Measurements from ENCODE around the gene JDP2. TPM values are rescaled to one million over a fixed set of nuclear protein-coding genes. Genes with fewer than 3 reads are reported as not detected.

JDP2 gene
- total RNA-seq, 4 donors from 2014 or later = 32.9 to 86.8 (median 50.1) TPM

DNA sequence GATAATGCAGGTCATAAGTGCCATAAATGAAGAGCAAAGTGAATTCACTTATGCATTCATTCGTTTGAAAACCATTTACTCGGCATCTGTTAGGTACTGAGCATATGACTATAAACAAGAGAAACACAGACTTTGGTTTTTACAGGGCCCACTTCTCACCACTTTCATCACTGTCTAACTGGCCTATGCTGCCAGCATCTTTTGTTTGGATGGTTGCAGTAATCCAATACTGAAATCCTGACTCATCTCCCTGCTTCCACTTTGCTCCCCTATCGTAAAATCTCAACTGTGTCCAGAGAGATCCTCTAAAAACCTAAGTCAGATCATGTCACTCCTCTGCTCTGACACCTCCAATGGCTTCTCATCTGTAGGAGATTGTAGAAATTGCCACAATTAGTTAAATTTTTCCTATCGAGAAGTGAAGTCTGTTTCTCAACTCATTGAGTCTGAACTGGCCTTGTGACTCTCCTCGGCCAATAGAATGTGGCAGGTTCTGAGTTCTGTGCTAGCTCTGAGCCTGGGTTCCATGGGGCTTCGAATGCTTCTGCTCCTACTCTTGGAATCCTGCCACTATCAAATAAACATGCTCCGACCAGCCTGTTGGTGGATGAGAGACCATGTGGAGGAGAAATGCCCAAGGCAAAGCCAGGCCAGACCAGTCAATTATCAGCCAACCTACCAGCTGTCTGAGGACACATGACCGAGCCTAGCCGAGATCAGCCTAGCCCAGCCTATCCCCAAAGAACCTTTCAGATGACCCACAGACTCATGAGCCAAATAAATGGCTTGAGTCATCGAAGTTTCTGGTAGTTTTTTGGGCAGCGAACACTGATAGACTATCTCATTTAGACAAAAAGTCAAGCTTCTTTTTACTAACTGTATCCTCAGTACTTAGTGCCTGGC lies 92.3 kb downstream of the JDP2 start:
- Histone ChIP-seq H3K27me3 (no peaks in the 10 kb centered on the region), H3K4me1 (no peaks in the 10 kb centered on the region), H3K36me3 (no peaks in the 10 kb centered on the region), H3K9me3 (no peaks in the 10 kb centered on the region), H3K27ac (no peak overlapping the region), H3K4me3 (no peak overlapping the region)
- TF ChIP-seq, protein P1, sequence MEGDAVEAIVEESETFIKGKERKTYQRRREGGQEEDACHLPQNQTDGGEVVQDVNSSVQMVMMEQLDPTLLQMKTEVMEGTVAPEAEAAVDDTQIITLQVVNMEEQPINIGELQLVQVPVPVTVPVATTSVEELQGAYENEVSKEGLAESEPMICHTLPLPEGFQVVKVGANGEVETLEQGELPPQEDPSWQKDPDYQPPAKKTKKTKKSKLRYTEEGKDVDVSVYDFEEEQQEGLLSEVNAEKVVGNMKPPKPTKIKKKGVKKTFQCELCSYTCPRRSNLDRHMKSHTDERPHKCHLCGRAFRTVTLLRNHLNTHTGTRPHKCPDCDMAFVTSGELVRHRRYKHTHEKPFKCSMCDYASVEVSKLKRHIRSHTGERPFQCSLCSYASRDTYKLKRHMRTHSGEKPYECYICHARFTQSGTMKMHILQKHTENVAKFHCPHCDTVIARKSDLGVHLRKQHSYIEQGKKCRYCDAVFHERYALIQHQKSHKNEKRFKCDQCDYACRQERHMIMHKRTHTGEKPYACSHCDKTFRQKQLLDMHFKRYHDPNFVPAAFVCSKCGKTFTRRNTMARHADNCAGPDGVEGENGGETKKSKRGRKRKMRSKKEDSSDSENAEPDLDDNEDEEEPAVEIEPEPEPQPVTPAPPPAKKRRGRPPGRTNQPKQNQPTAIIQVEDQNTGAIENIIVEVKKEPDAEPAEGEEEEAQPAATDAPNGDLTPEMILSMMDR (IDR thresholded peaks at IDR 0.05) = no peak
- no peak for TF ChIP-seq POLR2A (IDR thresholded peaks at IDR 0.05)
- intact Hi-C loops (cut with DNase I; ENCODE audit: low total_unique reads) = no loop called here
- no peak for DNase-seq

DNA sequence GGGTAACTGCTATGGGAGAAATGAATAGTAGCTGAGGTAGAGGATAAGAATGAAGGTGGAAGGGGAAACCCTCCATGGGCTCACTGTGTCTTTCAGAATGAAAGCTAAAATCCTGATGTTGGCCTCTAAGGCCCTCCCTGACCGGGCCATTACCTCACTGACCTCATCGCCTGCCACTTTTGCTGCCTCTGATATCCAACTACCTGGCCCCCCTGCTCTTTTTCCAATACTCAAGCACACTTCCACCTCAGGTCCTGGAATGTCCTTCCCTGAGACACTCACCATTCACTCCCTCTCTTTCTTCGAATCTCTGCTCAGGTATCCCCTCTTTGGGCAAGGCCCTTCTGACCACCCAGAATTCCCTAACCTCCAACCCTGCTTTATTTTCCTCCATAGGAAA lies 93.0 kb downstream of the JDP2 start:
- no peak for TF ChIP-seq POLR2A (IDR thresholded peaks at IDR 0.05)
- TF ChIP-seq, protein P1 (IDR thresholded peaks at IDR 0.05) = no peak
- H3K27ac ChIP-seq = no peak overlapping the region
- no peak for DNase-seq
- no peaks in the 10 kb centered on the region for H3K4me1 ChIP-seq
- H3K9me3 ChIP-seq = no peaks in the 10 kb centered on the region
- intact Hi-C loops (cut with DNase I; ENCODE audit: low total_unique reads) = no loop called here
- no peaks in the 10 kb centered on the region for H3K27me3 ChIP-seq
- no peak overlapping the region for H3K4me3 ChIP-seq
- no peaks in the 10 kb centered on the region for H3K36me3 ChIP-seq

DNA sequence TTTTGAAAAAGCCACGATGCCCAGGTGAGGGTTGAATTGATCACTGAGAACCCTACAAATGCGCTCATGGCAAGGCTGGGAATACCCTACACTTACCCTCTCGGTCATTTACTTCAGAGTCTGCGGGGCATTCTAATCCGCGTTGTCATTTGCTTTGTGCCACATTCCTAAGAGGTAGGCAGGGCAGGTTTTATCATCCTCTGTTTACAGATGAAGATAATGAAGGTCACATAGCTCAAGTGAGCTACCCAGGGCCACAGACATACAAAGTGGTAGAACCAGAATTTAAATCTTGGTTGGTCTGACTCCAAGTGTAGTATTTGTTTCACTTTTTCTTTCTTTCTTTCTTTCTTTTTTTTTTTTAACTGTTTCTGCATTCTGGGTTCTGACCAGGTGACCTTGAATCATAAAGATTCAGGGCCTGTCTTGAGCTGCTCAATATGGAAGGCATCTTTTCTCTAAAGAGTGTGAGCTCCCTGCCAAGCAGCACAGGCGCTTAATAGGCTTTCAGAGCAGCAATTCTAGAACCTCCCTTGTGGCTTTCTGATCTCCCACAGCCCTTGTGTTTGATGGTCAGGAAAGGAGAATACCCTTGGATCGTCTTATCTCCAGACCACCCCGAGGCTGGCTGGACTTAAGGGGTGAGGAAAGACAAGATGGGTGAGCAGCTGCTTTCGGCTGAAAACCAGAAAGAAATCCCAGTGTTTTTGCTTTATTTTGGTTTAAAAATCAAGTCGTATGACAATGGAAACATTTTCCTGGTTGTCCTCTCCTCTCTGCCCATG lies 93.8 kb downstream of the JDP2 start:
- Histone ChIP-seq H3K27ac (no peak overlapping the region), H3K9me3 (no peaks in the 10 kb centered on the region), H3K27me3 (no peaks in the 10 kb centered on the region), H3K4me3 (no peak overlapping the region), H3K36me3 (no peaks in the 10 kb centered on the region), H3K4me1 (no peaks in the 10 kb centered on the region)
- TF ChIP-seq POLR2A (IDR thresholded peaks at IDR 0.05) = no peak
- TF ChIP-seq, protein P1 (IDR thresholded peaks at IDR 0.05) = no peak
- no peak for DNase-seq
- intact Hi-C loops (cut with DNase I; ENCODE audit: low total_unique reads) = no loop called here

DNA sequence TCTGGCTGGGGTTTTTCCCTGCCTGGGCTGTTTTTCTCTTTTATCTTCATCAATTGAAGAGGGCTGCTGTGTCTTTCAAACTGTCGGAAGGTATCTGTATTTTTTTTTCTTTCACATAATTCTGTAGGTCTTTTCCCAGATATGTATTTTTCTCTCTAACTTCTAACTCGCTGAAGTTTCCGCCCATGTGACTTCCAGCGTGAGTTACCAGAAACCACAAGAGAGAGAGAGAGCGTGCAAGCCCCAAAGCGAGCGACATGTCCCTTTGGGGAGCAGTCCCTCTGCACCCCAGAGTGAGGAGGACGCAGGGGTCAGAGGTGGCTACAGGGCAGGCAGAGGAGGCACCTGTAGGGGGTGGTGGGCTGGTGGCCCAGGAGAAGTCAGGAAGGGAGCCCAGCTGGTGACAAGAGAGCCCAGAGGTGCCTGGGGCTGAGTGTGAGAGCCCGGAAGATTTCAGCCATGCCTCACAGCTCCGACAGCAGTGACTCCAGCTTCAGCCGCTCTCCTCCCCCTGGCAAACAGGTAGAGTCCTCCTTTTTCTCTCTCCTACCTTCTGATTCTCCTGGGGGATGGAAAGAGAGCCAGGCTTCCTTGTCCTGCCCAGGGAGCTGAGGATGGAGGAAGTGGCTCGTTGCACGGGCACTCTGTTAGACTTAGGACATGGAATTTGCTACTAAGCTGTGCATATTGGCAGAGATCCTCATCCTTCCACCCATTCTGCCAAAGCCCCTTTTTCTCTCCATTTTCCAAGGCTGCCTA lies 94.6 kb downstream of the JDP2 start, which contains the start of gene BATF:
Gene BATF, plus strand, starts transcription at position 246 of the 759 bp plus-strand sequence. Its CDS starts 214 bp downstream, at position 460.
- DNase-seq = no peak
- Histone ChIP-seq H3K4me3 (no peak within 1 kb of the TSS), H3K27me3 (no peaks in the 10 kb centered on the region), H3K4me1 (no peaks in the 10 kb centered on the region), H3K27ac (no peak within 1 kb of the TSS), H3K36me3 (no peaks in the 10 kb centered on the region), H3K9me3 (no peaks in the 10 kb centered on the region)
- intact Hi-C loops (cut with DNase I; ENCODE audit: low total_unique reads) = no loop called here
- TF ChIP-seq, protein P1 (IDR thresholded peaks at IDR 0.05) = no peak
- TF ChIP-seq POLR2A (IDR thresholded peaks at IDR 0.05) = no peak
